Left renal pelvis (tissue), 4 donors: ENCODE results near the gene TRAPPC12. TPM values are rescaled to one million over a fixed set of nuclear protein-coding genes. Genes with fewer than 3 reads are reported as not detected.
A peak's percentile ranks its signal among the peaks of the same experiment; 100 is the strongest.
"Not testable (repeated sequence)": the region's sequence is repeated elsewhere in the genome, so short reads cannot be mapped to it uniquely, and the experiment has no call there.

ENCODE experiments used
- DNase-seq, 4 donors: peaks; one replicate each; pipeline ENCODE4 v3.0.0-alpha.2; 2013; ENCODE audit warnings: low read depth in 4 of 4, low spot score in 3 of 4
- polyA plus RNA-seq, 4 donors: library from polyadenylated mRNA; unstranded; fragments of 120-200 nt; gene quantifications; one replicate each; pipeline ENCODE4 v1.2.1, GENCODE V29; 2013; ENCODE audit not compliant: insufficient read length in 4 of 4

The TRAPPC12 gene
- polyA plus RNA-seq, 4 donors, result 56.7 to 98.6 (median 75.9) TPM

DNA sequence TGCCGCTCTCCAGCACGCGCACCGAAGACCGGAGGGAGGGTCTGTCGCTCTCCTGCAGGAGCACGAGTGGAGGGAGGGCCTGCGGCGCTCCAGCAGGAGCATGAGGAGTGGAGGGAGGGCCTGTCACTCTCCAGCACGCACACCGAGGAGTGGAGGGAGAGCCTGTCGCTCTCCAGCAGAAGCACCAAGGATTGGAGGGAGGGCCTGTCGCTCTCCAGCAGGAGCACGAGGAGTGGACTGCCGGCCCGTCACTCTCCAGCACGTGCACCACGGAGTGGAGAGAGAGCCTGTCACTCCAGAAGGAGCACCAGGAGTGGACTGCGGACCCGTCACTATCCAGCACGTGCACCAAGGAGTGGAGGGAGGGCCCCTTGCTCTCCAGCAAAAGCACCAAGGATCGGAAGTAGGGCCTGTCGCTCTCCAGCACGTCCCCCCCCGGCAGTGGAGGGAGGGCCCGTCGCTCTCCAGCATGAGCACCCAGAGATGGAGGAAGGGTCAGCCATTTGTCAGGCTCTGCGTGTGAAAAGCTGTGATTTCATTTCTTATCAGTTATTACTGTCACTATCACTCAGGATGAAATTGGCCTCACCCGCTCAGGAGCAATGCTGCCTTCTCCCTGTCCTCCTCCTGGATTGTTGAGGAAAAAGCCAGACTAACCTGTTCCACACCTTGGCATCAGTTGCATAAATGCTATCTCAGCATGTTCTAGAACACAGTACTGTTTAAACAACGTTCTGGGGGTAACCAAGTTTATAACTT is 103.9 kb downstream of the TRAPPC12 start:
- DNase-seq, result peak in 1 of 4 donors; percentile 74

DNA sequence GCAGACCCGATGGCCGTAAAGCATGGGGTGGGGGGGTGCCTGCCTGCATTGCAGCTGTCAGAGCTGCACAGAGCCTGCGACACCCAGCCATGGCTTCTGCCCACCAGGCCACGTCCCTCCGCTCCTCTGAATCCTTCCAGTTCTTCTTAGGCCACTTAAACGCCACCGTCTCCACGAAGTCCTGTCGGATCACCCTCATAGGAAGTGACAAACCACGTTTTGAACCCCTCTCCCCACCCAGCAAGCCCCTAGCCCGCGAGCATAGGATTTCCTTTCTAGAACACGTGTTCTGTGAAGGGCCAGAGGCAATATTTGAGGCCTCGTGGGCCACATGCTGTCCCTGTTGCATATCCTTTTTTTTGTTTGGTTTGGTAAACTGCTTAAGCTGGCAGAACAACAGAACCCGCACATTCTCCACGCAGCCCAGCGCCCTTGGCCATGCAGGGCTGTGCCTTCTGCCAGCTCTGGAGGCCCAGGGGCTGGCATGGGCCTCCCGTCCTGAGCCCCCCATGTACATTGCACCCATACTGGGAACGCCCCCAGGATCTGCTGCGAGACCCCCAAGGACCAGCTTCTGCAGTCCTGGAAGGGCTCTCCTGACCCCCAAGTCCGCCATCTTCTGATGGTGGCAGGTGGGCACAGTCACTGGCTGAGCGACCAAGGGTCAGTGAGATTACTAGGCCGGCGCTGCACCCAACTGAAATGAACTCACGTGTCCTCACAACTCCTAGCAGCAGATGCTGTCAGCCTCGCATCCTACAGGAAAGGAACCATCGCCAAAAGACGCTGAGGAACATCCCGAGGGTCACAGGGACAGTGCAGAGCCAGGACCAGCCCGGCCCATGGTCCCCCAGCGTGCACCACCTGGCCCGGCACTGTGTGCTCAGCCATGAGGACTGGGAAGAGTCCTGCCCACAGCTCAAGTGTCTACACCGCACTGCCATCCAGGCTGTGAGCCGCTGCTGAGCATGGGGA is 104.8 kb downstream of the TRAPPC12 start:
- DNase-seq, result no peak

DNA sequence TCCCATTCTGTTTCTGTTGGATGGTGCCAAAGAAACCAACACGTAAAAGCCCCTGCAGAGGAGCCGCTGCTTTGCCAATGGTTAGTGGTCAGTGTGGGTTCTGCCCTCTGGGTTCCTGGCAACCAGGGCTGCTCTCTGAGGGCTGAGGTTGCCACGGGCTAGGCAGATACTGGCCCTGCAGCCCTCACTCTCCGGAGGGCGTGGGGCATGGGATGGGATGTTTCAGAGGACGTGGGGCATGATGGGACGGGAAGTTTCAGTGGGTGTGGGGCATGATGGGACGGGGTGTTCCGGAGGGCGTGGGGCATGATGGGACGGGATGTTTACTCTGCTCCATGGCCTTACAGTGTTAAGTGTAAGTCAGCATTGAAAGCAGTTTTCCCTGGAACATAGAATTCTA is 105.7 kb downstream of the TRAPPC12 start:
- no peak for DNase-seq

DNA sequence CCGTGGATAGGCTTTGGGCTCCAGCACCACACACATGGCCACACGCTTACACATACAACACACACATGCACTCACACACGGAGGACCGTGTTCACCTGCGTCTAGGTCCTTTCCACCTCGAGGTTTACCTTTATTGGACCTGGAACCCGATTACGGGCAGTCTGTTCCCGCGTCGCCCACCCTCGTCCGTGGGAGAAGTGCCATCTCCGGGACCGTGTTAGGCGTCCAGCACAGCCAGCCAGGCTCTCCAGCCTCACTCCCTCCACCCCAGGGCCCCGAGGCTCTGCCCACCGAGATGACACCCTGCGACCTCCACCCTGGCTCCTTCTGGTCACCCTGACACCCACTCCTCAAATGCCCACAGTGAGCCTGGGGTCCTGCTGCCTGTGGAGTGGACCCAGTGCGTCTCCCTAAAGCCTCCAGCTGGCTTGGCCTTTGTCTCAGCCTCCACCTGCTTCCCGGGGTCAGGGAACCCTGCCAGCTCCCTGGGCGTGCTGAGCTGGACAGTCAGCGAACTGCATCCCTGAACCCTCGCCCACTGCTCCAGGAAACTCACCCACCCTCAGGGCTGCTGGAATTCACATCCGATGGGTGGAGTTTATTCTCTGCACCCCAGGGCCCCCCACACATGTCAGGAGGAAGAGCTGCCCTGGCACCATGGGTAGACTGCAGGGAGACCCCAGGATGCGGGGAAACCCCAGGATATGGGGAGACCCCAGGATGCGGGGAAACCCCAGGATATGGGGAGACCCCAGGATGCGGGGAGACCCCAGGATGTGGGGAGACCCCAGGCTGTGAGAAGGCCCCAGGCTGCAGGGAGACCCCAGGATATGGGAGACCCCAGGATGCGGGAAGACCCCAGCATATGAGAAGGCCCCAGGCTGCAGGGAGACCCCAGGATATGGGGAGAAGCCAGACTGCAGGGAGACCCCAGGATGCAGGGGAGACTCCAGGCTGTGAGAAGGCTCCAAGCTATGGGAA is 106.8 kb downstream of the TRAPPC12 start:
- no peak for DNase-seq

DNA sequence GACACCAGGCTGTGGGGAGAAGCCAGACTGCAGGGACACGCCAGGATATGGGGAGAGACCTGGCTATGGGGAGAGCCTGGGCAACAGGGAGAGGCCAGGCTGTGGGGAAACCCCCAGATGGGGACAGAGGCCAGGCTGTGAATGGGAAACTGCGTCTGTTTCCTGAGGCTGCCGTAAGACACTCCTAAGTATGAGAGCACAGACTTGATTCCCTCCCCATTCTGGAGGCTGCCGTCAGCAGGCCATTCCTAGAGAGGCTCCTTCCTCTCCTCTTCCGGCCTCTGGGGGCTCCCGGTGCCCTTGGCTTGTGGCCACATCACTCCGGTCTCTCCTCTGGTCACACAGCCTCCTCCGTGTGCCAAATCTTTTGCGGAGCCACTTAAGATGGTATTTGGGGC is 107.5 kb downstream of the TRAPPC12 start:
- no peak for DNase-seq

DNA sequence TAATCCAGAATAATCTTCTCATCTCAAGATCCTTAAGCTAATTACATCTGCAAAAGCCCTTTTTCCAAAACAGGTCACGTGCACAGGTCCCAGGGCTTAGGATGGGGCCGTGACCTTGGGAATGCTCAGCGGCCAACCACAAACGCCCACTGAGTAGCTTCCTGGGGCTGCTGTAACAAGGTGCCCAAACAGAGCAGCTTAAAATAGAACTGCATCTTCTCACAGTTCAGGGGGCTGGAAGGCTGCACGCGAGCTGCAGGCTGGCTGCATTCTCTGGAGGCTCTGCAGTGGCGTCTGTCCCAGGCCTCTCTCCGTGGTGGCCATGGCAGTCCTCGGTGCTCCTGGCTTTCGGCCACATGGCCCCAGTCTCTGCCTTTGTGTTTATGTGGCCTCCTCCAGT is 107.9 kb downstream of the TRAPPC12 start:
- DNase-seq, result no peak

DNA sequence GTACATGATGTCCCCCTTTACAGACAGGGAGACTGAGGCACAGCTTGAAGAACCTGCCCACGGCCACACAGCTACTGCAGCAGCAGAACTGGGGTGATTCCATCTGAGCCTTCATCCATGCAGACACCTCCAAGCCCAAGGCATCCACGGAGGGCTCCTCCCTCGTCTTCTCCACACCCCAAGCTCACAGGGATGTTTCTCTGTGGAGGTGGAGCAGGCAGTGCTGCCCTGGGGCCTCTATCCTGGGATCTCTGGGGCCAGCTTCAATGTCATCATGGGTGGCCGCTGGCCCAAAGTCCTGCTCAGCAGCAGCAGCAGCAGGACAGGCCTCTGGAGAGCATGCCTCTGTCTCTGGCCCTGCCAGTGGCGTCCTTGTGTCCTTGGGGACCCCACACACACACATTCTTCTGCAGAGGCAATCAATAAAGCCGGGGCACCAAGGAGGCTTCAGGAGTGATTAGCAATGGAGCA is 108.6 kb downstream of the TRAPPC12 start:
- DNase-seq, result no peak

DNA sequence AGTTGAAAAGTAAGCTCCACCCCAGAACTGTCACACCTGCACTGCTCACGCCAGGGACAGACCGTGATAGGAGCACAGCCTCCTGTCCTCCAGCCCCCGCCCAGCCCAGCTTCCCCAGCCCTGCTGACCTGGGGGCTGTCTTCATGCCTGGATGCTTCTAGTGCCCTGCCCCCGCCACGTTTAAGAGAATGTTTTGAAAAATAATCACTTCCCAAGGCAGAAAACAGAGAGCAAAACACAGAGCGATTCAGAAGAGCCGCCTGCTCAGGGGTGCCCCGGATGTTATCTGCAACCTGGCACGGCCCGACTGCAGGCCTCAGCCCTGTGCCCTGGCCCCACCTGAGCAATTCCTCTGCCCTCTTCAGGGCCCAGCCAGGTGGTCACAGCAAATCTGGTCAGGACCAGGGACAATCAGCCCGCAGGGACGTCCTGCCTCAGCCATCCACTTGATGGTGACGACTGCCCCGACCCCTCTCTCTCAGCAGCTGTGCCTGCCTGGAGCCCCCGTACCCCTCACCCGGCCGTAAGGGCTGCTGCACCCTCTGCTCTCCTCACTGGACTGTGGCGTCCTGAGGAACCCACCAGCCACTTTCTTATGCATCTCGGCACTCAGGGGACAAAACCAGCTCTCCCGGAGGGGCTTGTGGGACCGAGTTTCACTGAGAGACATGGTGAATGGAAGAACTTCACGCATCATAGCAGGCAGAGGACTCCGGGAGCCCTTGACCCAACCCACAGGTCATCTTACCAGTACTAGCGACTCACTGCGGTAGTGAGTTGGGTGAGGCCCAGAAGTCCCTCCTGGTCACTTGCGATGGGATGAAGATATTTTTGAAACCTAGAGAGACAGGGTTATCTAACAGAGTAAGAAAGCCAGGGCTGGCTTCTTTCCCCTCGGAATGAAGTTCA is 109.6 kb downstream of the TRAPPC12 start:
- no peak for DNase-seq

DNA sequence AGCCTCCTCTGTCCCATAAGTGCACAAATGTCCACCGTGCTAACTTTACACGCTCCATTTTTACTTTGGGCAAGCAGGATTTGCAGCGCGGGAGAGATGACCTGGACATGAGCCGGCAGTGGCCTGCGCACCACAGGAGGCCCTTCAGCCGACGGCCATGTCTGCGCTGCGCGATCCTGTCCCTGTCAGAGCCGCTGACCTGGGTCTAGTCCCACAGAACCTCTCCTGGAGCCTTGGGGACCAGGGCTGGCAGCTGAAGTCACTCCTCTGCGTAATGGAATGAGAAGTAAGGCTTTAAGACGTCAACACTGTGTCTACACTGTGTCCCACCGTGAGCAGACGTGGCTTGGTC is 110.2 kb downstream of the TRAPPC12 start:
- no peak for DNase-seq

DNA sequence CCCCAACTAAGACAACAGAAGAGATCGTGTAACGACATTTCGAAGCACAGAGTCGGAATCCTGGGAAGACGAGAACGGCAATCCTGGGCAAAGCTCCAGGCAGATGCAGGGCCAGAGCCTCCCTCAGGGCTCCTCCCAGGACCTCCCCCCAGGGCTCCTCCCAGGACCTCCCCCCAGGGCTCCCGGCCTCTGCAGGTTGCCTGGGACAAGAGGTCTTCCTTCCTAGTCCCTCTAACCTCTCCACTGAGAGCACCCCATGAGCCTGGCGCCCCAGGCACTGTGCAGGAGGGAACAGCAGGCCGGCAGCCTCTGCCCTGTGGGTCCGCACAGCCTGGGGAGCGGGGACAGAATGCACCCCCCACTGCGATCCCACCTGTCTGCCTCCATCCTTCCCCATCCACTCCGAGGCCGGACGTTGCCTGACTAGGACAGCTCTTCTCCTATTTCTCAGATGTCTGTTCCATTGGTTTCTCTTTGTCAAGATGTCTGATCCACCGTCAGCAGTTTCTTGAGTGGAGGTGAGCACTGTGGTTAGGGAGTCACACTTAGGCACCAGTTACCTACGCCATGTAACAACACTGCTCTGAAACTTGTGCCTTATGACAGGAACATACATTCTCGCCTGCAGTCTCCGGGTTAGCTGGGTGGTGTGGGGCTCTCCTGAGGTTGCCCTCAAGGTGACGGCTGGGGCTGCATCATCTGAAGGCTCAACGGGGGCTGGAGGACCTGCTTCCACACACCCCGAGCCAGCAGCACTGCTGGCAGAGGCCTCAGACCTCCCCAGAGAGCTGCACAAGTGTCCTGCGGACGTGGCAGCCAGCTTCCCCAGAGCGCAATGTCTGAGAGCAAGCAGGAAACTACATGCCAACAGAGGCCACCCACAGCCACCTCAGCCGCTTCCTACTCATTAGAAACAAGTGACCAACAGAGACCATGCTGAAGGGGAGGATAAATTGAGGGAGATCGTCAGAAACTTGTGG is 111.0 kb downstream of the TRAPPC12 start:
- no peak for DNase-seq

DNA sequence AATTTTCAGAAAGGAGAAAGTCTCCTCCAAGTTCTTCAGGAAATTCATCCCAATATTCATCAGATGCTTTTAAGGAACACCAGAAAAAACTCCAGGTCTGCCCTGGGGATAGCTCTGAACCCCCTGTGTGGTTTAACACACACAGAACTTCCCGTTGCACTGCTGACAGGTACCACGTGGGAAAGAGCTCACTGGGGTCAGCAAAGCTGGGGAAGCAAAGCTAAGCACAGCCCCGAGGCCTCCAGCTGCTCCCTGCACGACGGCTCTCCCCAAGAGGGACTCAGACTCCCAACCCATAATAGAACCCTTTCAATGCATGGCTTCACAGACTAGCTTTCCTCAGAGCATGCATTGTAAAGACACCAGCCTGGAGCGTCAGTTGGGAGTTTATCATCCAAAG is 111.8 kb downstream of the TRAPPC12 start:
- DNase-seq, result no peak

DNA sequence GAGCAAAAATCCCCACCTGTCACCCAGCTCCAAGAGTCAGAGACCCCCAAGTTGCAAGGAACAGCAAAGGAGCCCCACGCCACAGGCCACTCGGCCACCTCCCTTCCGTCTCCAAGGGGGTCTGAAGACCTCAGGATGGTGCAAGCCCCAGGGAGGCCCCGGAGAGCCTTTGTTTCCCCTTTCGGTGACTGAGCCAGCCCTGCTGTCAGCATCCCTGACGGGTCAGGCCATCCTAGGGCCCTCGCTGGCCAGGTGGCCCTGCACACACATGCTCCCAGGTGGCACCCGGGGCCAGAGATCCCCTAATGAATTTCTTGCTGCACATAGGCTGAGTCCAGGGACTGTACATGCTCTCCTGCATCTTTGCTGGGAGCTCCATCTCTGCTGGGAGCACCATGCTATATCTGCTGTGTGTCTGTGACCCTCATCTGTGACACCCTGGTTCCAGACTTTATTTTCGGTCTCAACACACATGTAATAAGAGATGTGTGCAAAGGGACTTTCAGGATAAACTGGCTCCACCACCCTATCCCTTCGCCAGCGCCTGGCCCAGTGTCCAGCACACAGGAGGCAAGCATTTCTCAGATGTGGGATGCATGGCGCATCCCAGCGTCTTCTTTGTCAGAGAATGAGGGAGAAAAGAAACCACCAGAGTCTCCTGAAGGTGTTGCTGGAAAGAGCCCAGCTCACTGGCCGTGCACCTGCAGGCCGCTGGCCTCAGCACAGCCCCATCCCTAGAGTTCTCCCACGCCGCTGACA is 112.4 kb downstream of the TRAPPC12 start:
- DNase-seq, result no peak

DNA sequence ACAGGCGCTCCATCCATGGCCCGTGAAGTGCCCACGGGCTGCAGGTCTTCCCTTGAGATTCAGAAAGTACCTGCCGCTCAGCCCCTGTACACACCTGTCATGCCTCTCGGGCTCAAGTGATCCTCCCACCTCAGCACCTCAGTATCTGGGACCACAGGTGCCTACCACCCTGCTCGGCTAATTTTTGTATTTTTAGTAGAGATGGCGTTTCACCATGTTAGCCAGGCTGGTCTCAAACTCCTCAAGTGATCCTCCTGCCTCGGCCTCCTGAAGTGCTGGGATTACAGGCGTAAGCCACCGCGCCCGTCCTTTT is 112.9 kb downstream of the TRAPPC12 start:
- not testable (repeated sequence) for DNase-seq

DNA sequence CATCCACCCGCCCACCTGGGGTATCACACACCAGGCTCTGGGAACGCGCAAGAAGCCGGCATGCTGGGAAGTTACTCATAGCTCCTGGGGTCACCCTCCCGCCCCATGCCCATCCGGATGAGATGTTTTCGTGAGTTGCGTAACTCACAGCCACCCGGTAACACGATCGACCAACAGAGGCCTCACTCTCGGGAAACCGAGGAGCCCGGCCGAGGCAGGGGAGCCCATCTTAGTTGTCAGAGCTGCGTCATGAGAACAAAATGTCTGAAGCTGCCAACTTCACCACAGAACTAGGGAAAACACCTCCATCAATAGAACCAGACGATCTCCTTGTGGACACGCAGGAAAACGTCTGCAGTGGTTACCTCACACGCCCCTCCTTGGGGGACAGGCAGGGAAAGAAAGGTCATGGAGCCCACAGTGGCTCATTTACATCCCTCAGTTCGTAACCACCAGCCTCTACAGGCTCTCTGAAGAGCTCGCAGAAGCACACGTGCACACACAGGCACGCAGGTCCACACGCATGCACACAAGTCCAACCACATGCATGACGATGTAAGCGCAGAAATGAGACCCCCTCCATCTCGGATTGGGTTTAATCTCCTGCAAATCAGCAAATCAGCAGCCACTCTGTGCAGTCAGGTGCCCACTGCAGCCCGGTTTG is 113.6 kb downstream of the TRAPPC12 start:
- DNase-seq, result no peak

DNA sequence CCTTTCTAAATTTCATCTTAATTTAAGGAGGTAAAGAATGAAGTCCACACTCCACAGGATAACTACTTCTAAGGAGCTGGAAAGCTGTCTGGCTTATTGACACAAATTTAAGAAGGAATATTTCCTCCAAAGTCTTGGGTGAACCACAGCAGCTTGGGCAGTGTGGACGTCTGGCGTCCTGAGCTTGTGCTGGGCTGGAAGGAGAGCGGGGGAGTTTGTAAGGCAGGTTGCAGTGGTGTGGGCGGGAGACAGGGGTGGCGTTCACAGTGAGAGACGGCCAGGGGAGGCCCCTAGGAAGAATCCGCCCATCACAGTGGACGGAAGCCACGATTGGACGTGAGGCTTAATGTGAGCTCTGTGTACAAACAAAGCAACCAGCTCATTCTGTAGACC is 114.1 kb downstream of the TRAPPC12 start:
- DNase-seq, result peak in 3 of 4 donors; percentile 69 to 75 (median 72)

DNA sequence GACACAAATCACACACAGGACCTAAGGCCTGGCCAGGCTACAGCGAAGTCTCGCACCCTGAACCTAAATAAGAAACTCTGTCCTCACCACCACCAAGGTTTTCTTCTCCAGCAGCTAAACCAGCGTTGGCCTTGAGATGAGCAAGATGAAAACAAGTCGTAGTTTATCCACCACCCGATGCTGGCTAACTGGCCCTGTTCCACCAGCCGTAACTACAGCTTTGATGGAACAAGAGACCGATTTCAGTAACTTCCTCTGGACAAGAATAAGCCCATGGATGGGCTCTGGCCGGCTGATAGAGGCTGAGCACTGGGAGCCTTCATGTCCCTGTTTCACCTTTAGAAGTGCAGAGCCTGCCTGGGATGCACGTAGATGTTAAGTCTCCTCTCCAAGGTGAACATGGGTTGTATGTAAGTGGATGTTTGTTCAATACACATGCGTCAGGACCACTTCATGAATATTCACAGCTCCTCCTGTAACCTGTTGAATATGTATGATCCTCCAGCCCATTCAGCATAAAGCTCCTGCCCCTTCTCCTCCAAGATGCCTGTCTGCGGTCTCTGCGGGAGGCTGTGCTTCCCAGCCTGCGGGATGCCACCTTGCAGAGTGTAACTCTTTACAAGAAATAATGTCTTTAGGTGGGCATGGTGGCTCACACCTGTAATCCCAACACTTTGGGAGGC is 115.6 kb downstream of the TRAPPC12 start:
- no peak for DNase-seq

DNA sequence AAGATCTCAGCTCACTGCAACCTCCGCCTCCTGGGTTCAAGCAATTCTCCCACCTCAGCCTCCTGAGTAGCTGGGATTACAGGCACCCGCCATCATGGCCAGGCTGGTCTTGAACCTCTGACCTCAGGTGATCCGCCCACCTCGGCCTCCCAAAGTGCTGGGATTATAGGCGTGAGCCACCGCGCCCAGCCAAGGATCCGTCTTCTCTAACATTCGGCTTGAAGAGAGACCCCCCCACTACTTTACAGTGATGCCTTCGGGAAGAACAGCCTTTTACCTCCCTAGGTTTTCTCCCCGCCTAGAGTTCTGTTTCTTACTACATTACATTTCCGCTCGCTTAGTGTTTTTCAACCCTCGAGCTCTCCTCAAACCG is 117.2 kb downstream of the TRAPPC12 start:
- DNase-seq, result not testable (repeated sequence)
